Rectal smooth muscle tissue (tissue), 1 donor: Measurements from ENCODE around the gene GANC.

Experiments used
- H3K27ac ChIP-seq: one replicate; pipeline ENCODE4 v1.7.0; 2013; ENCODE audit warnings: low read depth, low read length, inconsistent platforms
- H3K27me3 ChIP-seq: one replicate; pipeline ENCODE4 v1.7.0; 2013; ENCODE audit warnings: low read length; ENCODE audit not compliant: control insufficient read depth, insufficient read depth
- H3K36me3 ChIP-seq: one replicate; pipeline ENCODE4 v1.7.0; 2013; ENCODE audit warnings: low read length; ENCODE audit not compliant: control insufficient read depth, insufficient read depth
- H3K4me1 ChIP-seq: one replicate; pipeline ENCODE4 v1.7.0; 2013; ENCODE audit warnings: low read length; ENCODE audit not compliant: control insufficient read depth, insufficient read depth
- H3K4me3 ChIP-seq: one replicate; pipeline ENCODE4 v1.7.0; 2013; ENCODE audit warnings: low read length
- H3K9ac ChIP-seq: one replicate; pipeline ENCODE4 v1.7.0; 2013; ENCODE audit warnings: low read length

GANC gene

DNA sequence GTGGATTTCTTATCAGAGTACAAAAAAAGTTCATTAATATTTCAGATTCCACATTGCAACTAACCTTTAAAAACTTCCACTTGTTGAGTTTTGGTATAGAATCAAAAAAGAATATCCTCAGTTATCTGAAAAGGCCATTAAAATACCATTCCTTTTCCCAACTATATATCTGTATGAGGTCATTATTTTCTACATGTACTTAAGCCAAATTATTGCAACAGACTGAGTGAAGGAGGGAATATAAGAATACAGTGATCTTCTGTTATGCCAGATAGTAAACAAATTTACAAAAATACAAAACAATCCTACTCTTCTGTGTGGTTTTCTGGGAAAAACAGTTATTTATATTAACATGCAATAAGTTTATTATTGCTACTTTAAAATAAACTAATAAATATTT is 5.7 kb upstream of the GANC start:
- H3K27me3 ChIP-seq, result no peaks in the 10 kb centered on the region
- H3K36me3 ChIP-seq, result peaks cover 24% of the 10 kb centered on the region
- peaks cover 4% of the 10 kb centered on the region for H3K4me1 ChIP-seq
- H3K9ac ChIP-seq, result no peak overlapping the region
- H3K27ac ChIP-seq, result no peak overlapping the region
- H3K4me3 ChIP-seq, result no peak overlapping the region

DNA sequence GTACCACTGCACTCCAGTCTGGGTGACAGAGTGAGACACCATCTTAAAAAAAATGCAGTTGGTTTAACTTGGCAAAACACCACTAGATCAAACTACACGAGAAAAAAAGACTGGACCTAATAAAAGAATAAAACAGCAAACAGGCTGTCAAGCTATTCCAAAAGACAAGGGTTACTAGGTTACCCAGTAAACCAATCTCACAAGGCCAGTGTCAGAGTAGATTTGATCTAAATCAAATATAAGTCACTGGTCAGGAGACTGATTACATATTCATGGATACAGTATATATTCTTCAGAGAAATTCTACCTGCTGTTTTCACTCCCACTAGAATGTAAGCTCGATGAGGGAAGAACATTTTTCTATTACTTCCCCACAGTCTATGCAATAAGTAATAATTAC is 2.5 kb upstream of the GANC start:
- Histone ChIP-seq H3K9ac (no peak overlapping the region), H3K4me1 (peaks cover 11% of the 10 kb centered on the region), H3K27me3 (no peaks in the 10 kb centered on the region), H3K4me3 (no peak overlapping the region), H3K27ac (no peak overlapping the region), H3K36me3 (peaks cover 12% of the 10 kb centered on the region)

DNA sequence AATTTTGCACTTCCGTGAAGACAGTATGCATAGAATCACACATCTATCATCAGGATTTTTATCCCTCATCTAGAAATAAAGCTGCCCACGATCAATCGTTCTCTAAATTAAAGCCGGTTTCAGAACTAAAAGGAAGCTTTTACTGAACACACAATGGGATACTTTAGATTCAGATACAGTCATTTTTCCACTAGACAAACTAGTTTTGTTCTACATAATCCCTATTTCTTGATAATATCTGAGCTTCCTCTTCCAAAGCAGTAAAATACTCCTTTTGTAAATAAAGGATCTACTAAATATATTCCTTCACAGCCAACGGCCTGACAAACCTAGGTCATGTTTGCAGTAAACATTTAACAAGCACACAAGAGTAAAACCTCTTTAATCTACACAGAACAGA is 2.0 kb upstream of the GANC start:
- H3K9ac ChIP-seq, result no peak overlapping the region
- H3K27ac ChIP-seq, result peak overlapping the region; percentile 1
- peaks cover 15% of the 10 kb centered on the region for H3K4me1 ChIP-seq
- peak overlapping the region; percentile 1 for H3K4me3 ChIP-seq
- H3K36me3 ChIP-seq, result peaks cover 8% of the 10 kb centered on the region
- no peaks in the 10 kb centered on the region for H3K27me3 ChIP-seq

DNA sequence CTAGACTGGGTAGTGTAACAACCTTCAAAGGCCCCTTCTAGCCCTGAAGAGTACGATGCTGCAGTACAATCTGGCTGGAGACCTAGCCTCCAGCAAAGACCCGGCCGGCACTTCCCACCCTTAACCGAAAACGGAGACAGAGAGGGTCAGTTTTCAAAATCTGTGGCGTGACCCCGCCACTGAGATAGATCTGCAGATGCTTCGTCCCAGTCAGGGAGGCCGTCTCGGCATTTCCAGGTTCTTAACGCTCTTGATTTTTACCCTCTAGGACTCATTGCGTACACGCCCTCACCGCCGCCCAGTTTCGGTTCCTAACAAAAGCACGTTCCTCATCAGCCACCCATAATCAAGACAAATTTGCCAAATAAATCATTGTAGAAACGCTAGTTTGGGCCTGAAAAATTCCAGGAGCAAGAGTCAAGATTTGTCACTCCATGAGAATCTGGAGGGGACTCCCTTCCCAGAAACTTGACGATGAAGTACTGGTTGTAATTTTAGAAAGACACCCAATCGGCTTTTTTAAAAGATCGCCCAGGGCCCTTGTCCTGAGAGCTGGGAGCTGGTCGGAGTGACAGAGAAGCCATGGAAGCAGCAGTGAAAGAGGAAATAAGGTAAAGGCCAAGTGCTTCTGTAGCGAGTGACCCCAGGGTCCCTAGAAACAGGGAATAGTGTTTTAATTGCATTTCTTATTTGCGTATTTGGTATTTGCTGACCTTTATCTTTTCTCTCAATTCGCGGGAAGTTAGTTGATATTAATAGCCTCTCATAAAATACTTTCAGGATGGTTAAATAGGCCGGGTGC is 1.1 kb downstream of the GANC start:
- Histone ChIP-seq H3K27ac (peak overlapping the region; percentile 97), H3K4me1 (peaks cover 18% of the 10 kb centered on the region), H3K9ac (peak overlapping the region; percentile 88), H3K4me3 (peak overlapping the region; percentile 100), H3K27me3 (no peaks in the 10 kb centered on the region), H3K36me3 (no peaks in the 10 kb centered on the region)

DNA sequence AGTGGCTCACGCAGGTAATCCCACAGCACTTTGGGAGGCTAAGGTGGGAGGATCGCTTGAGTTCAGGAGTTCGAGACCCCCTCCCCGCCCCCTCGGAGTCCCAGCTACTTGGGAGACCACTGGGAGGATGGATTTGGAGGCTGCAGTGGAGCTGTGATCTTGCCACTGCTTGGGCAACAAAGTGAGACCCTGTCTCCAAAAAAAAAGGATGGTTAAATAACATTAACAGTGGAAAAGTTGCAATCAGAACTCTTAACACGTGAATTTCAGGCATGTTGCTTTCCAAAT is 1.6 kb downstream of the GANC start:
- H3K27me3 ChIP-seq, result no peaks in the 10 kb centered on the region
- H3K4me3 ChIP-seq, result peak overlapping the region; percentile 100
- peaks cover 3% of the 10 kb centered on the region for H3K36me3 ChIP-seq
- H3K9ac ChIP-seq, result peak overlapping the region; percentile 88
- peaks cover 18% of the 10 kb centered on the region for H3K4me1 ChIP-seq
- peak overlapping the region; percentile 97 for H3K27ac ChIP-seq

DNA sequence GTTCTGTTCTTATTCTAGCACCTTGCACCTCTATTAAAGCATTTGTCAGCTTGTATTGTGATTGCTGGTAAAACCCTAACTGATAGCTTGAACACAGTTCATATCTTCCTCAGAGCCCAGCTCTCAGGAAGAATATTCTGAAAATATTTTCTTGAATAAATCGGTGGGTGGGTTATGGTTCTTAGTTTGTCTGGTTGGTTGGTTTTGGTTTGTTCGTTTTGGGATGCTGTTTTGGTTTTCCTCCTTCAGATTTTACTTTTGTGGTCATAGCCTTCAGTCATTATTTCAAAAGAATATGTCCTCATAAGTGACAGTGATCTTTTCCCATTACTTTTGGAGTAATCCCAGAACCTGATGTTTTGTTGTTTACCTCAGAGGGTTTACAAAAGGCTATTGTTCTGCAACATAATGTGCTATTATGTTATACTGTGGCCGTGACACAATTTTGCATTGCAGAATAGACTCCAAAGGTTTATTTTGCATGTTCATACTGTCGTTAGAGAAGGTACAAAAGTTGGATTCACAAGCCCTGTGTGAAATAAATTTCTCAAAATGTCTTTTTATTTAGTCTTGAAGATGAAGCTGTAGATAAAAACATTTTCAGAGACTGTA is 2.9 kb downstream of the GANC start:
- Histone ChIP-seq H3K27me3 (no peaks in the 10 kb centered on the region), H3K9ac (no peak overlapping the region), H3K36me3 (peaks cover 4% of the 10 kb centered on the region), H3K4me1 (peaks cover 18% of the 10 kb centered on the region), H3K4me3 (peak overlapping the region; percentile 100), H3K27ac (peak overlapping the region; percentile 45)

DNA sequence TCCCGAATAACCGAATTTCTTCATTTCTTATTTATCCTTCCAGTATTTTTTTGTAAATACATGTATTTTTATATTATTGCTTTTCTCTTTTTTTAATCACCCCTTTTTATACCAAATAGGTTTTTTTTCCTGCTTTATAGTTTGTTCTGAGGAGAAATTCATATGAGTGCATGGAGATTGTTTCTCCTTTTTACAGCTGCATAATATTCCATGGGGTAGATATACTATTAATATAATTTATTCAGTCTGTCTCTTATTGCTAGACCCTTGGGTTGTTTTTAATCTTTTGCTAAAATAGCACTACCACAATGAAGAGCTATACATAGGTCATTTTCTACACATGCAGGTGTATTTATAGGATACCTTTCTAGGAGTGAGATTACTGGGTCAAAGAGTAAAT is 3.8 kb downstream of the GANC start:
- Histone ChIP-seq H3K9ac (no peak overlapping the region), H3K27me3 (no peaks in the 10 kb centered on the region), H3K4me1 (peaks cover 15% of the 10 kb centered on the region), H3K4me3 (no peak overlapping the region), H3K27ac (no peak overlapping the region), H3K36me3 (peaks cover 8% of the 10 kb centered on the region)

DNA sequence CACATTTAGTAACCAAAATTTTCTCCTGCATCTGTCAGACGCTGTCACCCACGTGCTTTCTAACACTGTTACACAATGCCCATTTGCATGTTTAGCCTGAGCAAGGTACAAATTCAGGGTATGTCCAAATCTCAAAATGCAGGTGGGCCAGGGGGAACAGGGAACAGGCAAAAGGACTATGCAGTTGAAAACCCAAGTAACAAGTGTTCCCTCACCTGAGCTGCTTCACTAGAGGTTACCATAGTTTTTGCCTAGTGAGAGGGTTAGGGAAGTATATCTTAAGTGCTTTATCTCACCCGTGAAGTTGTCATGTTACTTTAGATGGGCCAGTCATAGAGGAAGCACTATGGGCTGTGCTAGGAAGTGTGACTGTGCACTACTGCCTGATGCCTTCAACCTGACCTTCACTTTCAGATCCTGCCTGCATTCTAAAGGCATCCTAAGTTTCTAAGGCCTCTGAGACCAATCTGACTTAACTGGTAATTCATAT is 6.3 kb downstream of the GANC start:
- Histone ChIP-seq H3K4me1 (peaks cover 15% of the 10 kb centered on the region), H3K27me3 (no peaks in the 10 kb centered on the region), H3K27ac (no peak overlapping the region), H3K36me3 (peaks cover 8% of the 10 kb centered on the region), H3K9ac (no peak overlapping the region), H3K4me3 (no peak overlapping the region)

DNA sequence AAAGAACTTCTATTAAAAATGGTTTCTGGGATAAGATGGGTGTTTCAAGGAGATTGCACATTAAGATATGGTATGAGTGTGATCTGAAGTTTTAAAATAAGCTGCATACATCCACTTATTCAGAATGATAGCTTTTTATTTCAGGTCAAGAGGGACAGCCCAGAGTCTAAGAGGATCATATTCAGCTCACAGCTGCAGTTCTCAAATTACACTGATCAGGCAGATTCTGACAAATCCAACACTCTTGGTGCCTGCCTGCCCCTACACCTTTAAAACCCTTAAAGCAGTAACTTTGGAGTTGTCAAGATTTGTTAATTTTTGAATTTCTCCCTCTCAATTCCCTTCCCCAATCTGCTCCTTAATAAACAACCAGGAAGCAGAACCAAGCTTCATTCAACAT is 9.3 kb downstream of the GANC start:
- Histone ChIP-seq H3K4me3 (no peak overlapping the region), H3K27ac (no peak overlapping the region), H3K27me3 (no peaks in the 10 kb centered on the region), H3K36me3 (peaks cover 8% of the 10 kb centered on the region), H3K4me1 (no peaks in the 10 kb centered on the region), H3K9ac (no peak overlapping the region)

DNA sequence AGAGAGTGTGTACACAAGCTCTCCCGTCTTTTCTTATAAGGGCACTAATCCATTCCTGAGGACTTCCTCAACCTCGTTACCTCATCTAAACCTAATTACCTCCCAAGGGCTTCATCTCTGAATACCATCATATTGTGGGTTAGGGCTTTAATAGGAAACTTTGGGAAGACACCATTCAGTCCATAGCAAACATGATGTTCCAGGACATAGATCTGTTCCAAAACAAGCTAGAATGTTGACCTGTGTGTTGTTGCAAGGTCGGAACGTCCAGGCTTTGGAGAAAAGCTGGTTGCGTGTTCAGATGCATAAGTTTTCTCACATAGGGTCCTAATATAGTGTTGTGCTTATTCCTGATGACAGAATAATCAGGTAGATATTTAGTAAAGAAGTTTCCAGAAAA is 9.9 kb downstream of the GANC start:
- Histone ChIP-seq H3K27ac (no peak overlapping the region), H3K4me3 (no peak overlapping the region), H3K27me3 (no peaks in the 10 kb centered on the region), H3K9ac (no peak overlapping the region), H3K4me1 (no peaks in the 10 kb centered on the region), H3K36me3 (peaks cover 12% of the 10 kb centered on the region)

DNA sequence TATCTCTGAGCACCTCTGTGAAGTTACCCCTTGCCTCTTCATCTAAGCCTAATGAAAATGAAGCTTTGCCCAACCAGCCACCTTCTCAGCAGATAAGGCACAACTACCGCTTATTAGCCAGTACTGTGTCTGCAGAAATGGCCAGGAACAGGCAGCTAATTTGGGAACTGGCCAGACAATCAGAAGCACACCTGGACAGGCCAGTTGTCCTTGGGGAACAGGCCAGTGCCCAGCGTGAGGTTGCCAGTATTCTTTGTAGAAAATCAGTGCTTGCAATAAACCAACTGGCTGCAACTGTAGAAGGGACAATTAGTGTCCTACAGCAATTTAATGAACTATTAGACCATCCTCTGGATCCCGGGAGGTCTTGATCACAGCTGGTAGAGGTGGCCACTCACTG is 10.7 kb downstream of the GANC start:
- no peaks in the 10 kb centered on the region for H3K4me1 ChIP-seq
- H3K36me3 ChIP-seq, result peaks cover 14% of the 10 kb centered on the region
- H3K27me3 ChIP-seq, result no peaks in the 10 kb centered on the region
- no peak overlapping the region for H3K4me3 ChIP-seq
- H3K27ac ChIP-seq, result no peak overlapping the region
- H3K9ac ChIP-seq, result no peak overlapping the region

DNA sequence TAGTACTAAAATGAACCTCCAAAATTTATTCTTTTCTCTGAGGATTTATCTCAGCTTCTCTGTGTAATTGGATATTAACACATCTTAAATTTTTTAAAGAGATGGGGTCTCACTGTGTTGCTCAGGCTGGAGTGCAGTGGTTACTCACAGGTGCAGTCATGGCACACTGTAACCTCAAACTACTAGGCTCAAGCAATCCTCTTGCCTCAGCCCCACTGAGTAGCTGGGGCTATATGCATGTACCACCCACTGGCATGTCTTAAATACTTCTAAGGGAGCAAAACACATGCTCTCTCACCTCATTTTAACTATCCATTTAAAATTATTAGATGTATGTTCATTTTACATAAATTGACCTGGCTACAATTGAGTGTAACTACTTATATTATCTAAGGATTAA is 11.6 kb downstream of the GANC start:
- H3K4me3 ChIP-seq, result no peak overlapping the region
- H3K27me3 ChIP-seq, result no peaks in the 10 kb centered on the region
- no peaks in the 10 kb centered on the region for H3K4me1 ChIP-seq
- peaks cover 13% of the 10 kb centered on the region for H3K36me3 ChIP-seq
- no peak overlapping the region for H3K9ac ChIP-seq
- H3K27ac ChIP-seq, result no peak overlapping the region

DNA sequence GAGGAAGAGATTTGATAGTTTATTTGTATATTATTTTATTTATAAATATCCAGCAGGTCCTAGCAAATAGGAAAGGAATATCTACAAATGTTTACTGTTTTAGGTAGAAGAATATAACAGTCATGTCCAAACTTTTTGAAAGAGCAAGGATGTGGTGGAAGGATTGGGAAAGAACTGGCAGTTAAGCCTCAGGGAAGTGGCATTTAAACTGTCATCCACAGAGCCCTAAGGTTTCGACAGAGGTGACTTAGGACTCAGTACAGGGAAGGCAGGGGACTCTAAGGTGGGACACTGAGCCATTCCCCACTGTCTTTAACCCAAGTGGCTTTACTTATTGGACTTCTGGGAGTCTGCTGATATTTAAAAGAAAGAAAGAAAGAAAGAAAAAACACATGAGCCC is 12.0 kb downstream of the GANC start:
- H3K27ac ChIP-seq, result no peak overlapping the region
- H3K27me3 ChIP-seq, result no peaks in the 10 kb centered on the region
- H3K9ac ChIP-seq, result no peak overlapping the region
- H3K4me3 ChIP-seq, result no peak overlapping the region
- no peaks in the 10 kb centered on the region for H3K4me1 ChIP-seq
- peaks cover 13% of the 10 kb centered on the region for H3K36me3 ChIP-seq
